Neural cell (in vitro differentiated cells): ENCODE data around the gene HAPLN2. TPM values are rescaled to one million over a fixed set of nuclear protein-coding genes. Genes with fewer than 3 reads are reported as not detected.

Experiments used
- H2AFZ ChIP-seq: fragments of 200-600, 300-800 bp; sonication (generic), shearing (Covaris generic); 2 replicates; pipeline ENCODE4 v1.6.0; 2014; ENCODE audit warnings: low read depth, mild to moderate bottlenecking, antibody characterized with exemption, low read length, moderate library complexity
- H3F3A ChIP-seq: fragments of 200-600 bp; shearing (Covaris generic); 2 replicates; pipeline ENCODE4 v1.6.1; 2016; ENCODE audit warnings: mild to moderate bottlenecking, moderate library complexity, mixed read lengths, antibody characterized with exemption, low read length; ENCODE audit not compliant: insufficient read depth, poor library complexity, severe bottlenecking
- H3K27ac ChIP-seq: fragments of 200-600, 300-800 bp; sonication (generic), shearing (Covaris generic); 2 replicates; pipeline ENCODE4 v1.5.1; 2014; ENCODE audit warnings: mild to moderate bottlenecking, low read length, moderate library complexity
- H3K27me3 ChIP-seq: fragments of 300-800, 200-600 bp; sonication (generic), shearing (Covaris generic); 2 replicates; pipeline ENCODE4 v1.6.0; 2014; ENCODE audit warnings: mild to moderate bottlenecking, low read depth, low read length, moderate library complexity; ENCODE audit not compliant: insufficient read depth
- H3K36me3 ChIP-seq: fragments of 300-800, 200-600 bp; sonication (generic), shearing (Covaris generic); 2 replicates; pipeline ENCODE4 v1.5.1; 2014; ENCODE audit warnings: mild to moderate bottlenecking, antibody characterized with exemption, low read length, moderate library complexity; ENCODE audit not compliant: insufficient read depth
- H3K4me2 ChIP-seq: fragments of 300-800, 200-600 bp; sonication (generic), shearing (Covaris generic); 2 replicates; pipeline ENCODE4 v1.6.0; 2014; ENCODE audit warnings: mild to moderate bottlenecking, low read length
- H3K4me3 ChIP-seq: fragments of 300-800, 200-600 bp; sonication (generic), shearing (Covaris generic); 2 replicates; pipeline ENCODE4 v1.5.1; 2014; ENCODE audit warnings: mild to moderate bottlenecking, low read length, moderate library complexity
- H3K79me2 ChIP-seq: fragments of 200-600 bp; shearing (Covaris generic); replicated peaks from 2 replicates; pipeline ENCODE4 v1.6.0; 2014; ENCODE audit warnings: mild to moderate bottlenecking, low read length, moderate library complexity; ENCODE audit not compliant: insufficient read depth
- H3K9ac ChIP-seq: fragments of 300-800, 200-600 bp; sonication (generic), shearing (Covaris generic); 2 replicates; pipeline ENCODE4 v1.6.1; 2016; ENCODE audit warnings: mild to moderate bottlenecking, low read length, mixed read lengths
- H3K9me2 ChIP-seq: fragments of 200-600 bp; shearing (Covaris generic); 2 replicates; pipeline ENCODE4 v1.6.1; 2016; ENCODE audit warnings: mild to moderate bottlenecking, low read length, mixed read lengths; ENCODE audit not compliant: insufficient read depth
- H3K9me3 ChIP-seq: fragments of 200-600, 300-800 bp; sonication (generic), shearing (Covaris generic); 2 replicates; pipeline ENCODE4 v1.6.1; 2016; ENCODE audit warnings: mild to moderate bottlenecking, mixed run types, low read length, moderate library complexity, mixed read lengths
- H4K20me1 ChIP-seq: fragments of 200-600 bp; shearing (Covaris generic); 2 replicates; pipeline ENCODE4 v1.6.1; 2016; ENCODE audit warnings: mild to moderate bottlenecking, mixed run types; ENCODE audit not compliant: insufficient read depth
- CTCF ChIP-seq: fragments of 450-650 bp; IDR thresholded peaks from 2 replicates; pipeline ENCODE4 v1.5.1; 2014; ENCODE audit warnings: antibody characterized with exemption, mild to moderate bottlenecking, moderate library complexity; ENCODE audit not compliant: poor library complexity, severe bottlenecking
- EP300 ChIP-seq: fragments of 450-650 bp; conservative IDR thresholded peaks from 2 replicates; pipeline ENCODE4 v1.6.1; 2014; ENCODE audit warnings: antibody characterized with exemption, mild to moderate bottlenecking, moderate library complexity; ENCODE audit not compliant: poor library complexity, severe bottlenecking
- EZH2 ChIP-seq: fragments of 200-600, 300-800 bp; shearing (Covaris generic), sonication (generic); IDR thresholded peaks from 2 replicates; pipeline ENCODE4 v1.6.1; 2014; ENCODE audit warnings: antibody characterized with exemption, low read length, borderline replicate concordance, mild to moderate bottlenecking; ENCODE audit not compliant: insufficient read depth, poor library complexity, severe bottlenecking
- MXI1 ChIP-seq: fragments of 450-650 bp; conservative IDR thresholded peaks from 2 replicates; pipeline ENCODE4 v1.6.1; 2014; ENCODE audit warnings: antibody characterized with exemption, mild to moderate bottlenecking; ENCODE audit not compliant: poor library complexity, severe bottlenecking
- POLR2AphosphoS5 ChIP-seq: IDR thresholded peaks from 2 replicates; pipeline ENCODE4 v1.6.1; 2012
- RAD21 ChIP-seq: fragments of 450-650 bp; conservative IDR thresholded peaks from 2 replicates; pipeline ENCODE4 v1.6.1; 2014; ENCODE audit warnings: antibody characterized with exemption, mild to moderate bottlenecking, moderate library complexity
- REST ChIP-seq: IDR thresholded peaks from 2 replicates; pipeline ENCODE4 v1.6.1; 2012; ENCODE audit warnings: borderline replicate concordance
- SMC3 ChIP-seq: fragments of 450-650 bp; conservative IDR thresholded peaks from 2 replicates; pipeline ENCODE4 v1.6.1; 2014; ENCODE audit warnings: antibody characterized with exemption, mild to moderate bottlenecking, moderate library complexity; ENCODE audit not compliant: poor library complexity
- TAF1 ChIP-seq: IDR thresholded peaks from 2 replicates; pipeline ENCODE4 v1.6.1; 2012; ENCODE audit warnings: low read depth
- polyA plus RNA-seq: library from polyadenylated mRNA; depleted of rRNA; stranded (reverse); fragments of >200 nt; gene quantifications from 2 replicates; pipeline ENCODE4 v1.2.3, GENCODE V29; 2014

HAPLN2 gene
- polyA plus RNA-seq, 1 donor from 2014 or later = 22.9 TPM

GRCh38 chr1:156670791-156671190, 51.6 kb downstream of the HAPLN2 start:
- Histone ChIP-seq H3K79me2 (peaks cover 28% of the 10 kb centered on the region), H3K4me3 (no peak overlapping the region), H3K9me2 (no peaks in the 10 kb centered on the region), H4K20me1 (no peaks in the 10 kb centered on the region), H3K9me3 (no peaks in the 10 kb centered on the region), H2AFZ (no peak overlapping the region), H3K9ac (no peak overlapping the region), H3K27me3 (no peaks in the 10 kb centered on the region), H3K4me2 (no peak overlapping the region), H3K27ac (no peak overlapping the region), H3K36me3 (no peaks in the 10 kb centered on the region), H3F3A (no peaks in the 10 kb centered on the region)
- TF ChIP-seq EP300 (no peak), POLR2AphosphoS5 (no peak)

- no peaks in the 10 kb centered on the region for H3K36me3 ChIP-seq
- no peaks in the 10 kb centered on the region for H3K9me3 ChIP-seq
- no peak overlapping the region for H2AFZ ChIP-seq
- H3K27ac ChIP-seq = no peak overlapping the region
- no peak overlapping the region for H3K4me2 ChIP-seq
- no peaks in the 10 kb centered on the region for H3F3A ChIP-seq
- H3K4me3 ChIP-seq = no peak overlapping the region
- no peaks in the 10 kb centered on the region for H4K20me1 ChIP-seq
- H3K79me2 ChIP-seq = peaks cover 34% of the 10 kb centered on the region
- H3K9me2 ChIP-seq = no peaks in the 10 kb centered on the region
- TF ChIP-seq RAD21 = no peak
- no peak for TF ChIP-seq EZH2
- TF ChIP-seq REST = no peak
- TF ChIP-seq POLR2AphosphoS5 = no peak
- no peak for TF ChIP-seq SMC3
- no peak for TF ChIP-seq CTCF
- no peak for TF ChIP-seq TAF1
- TF ChIP-seq EP300 = no peak
- no peak for TF ChIP-seq MXI1
- peaks cover 1% of the 10 kb centered on the region for H3K27me3 ChIP-seq
- no peak overlapping the region for H3K9ac ChIP-seq
Measured at GRCh38 chr1:156671804-156672203, 52.6 kb downstream of the HAPLN2 start.
